ENCODE results near the gene LRMDA. TPM values are rescaled to one million over a fixed set of nuclear protein-coding genes. Genes with fewer than 3 reads are reported as not detected.

The LRMDA gene
- total RNA-seq, 1 experiment from 2014 or later, result not detected

- TF ChIP-seq EZH2 (IDR thresholded peaks at IDR 0.05; ENCODE audit: borderline replicate concordance, low read depth, low read length, poor library complexity, severe bottlenecking), result no peak
- TF ChIP-seq CTCF (conservative IDR thresholded peaks at IDR 0.05; ENCODE audit: low read depth, low read length), result no peak
- no peak for DNase-seq (ENCODE audit: low spot score)
- ChIA-PET POLR2A (ENCODE audit: low non-redundant PET) (no interaction called here), CTCF (no interaction called here)
- no peak overlapping the region for H3K27ac ChIP-seq (ENCODE audit: low read depth, low read length, poor library complexity, severe bottlenecking)
- no TSS peak for BruUV-seq (replicated peaks)
- peaks cover 5% of the 10 kb centered on the region for H3K9me3 ChIP-seq (ENCODE audit: low read depth, low read length, poor library complexity, severe bottlenecking)
- no peaks in the 10 kb centered on the region for H3K27me3 ChIP-seq (replicated peaks; ENCODE audit: insufficient read depth, low read depth, low read length, poor library complexity)
- intact Hi-C loops (cut with micrococcal nuclease; ENCODE audit: unreplicated experiment), result no loop called here
- H3K4me1 ChIP-seq (ENCODE audit: insufficient read depth, low read length, poor library complexity, severe bottlenecking), result no peaks in the 10 kb centered on the region
- no peaks in the 10 kb centered on the region for H3K36me3 ChIP-seq (ENCODE audit: insufficient read depth, low read length, poor library complexity, severe bottlenecking)
- H3K4me3 ChIP-seq (ENCODE audit: low read depth, low read length, poor library complexity, severe bottlenecking), result no peak overlapping the region
Measured at GRCh38 chr10:76152186-76152585, 720.8 kb downstream of the LRMDA start.

- no peaks in the 10 kb centered on the region for H3K36me3 ChIP-seq (ENCODE audit: insufficient read depth, low read length, poor library complexity, severe bottlenecking)
- no peak overlapping the region for H3K4me3 ChIP-seq (ENCODE audit: low read depth, low read length, poor library complexity, severe bottlenecking)
- intact Hi-C loops (cut with micrococcal nuclease; ENCODE audit: unreplicated experiment), result no loop called here
- H3K27me3 ChIP-seq (replicated peaks; ENCODE audit: insufficient read depth, low read depth, low read length, poor library complexity), result peaks cover 8% of the 10 kb centered on the region
- no peak for DNase-seq (ENCODE audit: low spot score)
- H3K9me3 ChIP-seq (ENCODE audit: low read depth, low read length, poor library complexity, severe bottlenecking), result peaks cover 5% of the 10 kb centered on the region
- CTCF ChIA-PET, result no interaction called here
- H3K27ac ChIP-seq (ENCODE audit: low read depth, low read length, poor library complexity, severe bottlenecking), result no peak overlapping the region
- no TSS peak for BruUV-seq (replicated peaks)
- POLR2A ChIA-PET (ENCODE audit: low non-redundant PET), result no interaction called here
- H3K4me1 ChIP-seq (ENCODE audit: insufficient read depth, low read length, poor library complexity, severe bottlenecking), result no peaks in the 10 kb centered on the region
- no peak for TF ChIP-seq EZH2 (IDR thresholded peaks at IDR 0.05; ENCODE audit: borderline replicate concordance, low read depth, low read length, poor library complexity, severe bottlenecking)
- TF ChIP-seq CTCF (conservative IDR thresholded peaks at IDR 0.05; ENCODE audit: low read depth, low read length), result no peak
Measured at GRCh38 chr10:76155961-76156360, 724.5 kb downstream of the LRMDA start.

- BruUV-seq (replicated peaks), result no TSS peak
Measured at GRCh38 chr10:76160446-76161300, 729.2 kb downstream of the LRMDA start.

More at GRCh38 chr10:76160446-76161300, 729.2 kb downstream of the LRMDA start:
- H3K27ac ChIP-seq (ENCODE audit: low read depth, low read length, poor library complexity, severe bottlenecking), result no peak overlapping the region
- no peaks in the 10 kb centered on the region for H3K4me1 ChIP-seq (ENCODE audit: insufficient read depth, low read length, poor library complexity, severe bottlenecking)
- intact Hi-C loops (cut with micrococcal nuclease; ENCODE audit: unreplicated experiment), result no loop called here
- no peaks in the 10 kb centered on the region for H3K9me3 ChIP-seq (ENCODE audit: low read depth, low read length, poor library complexity, severe bottlenecking)
- H3K4me3 ChIP-seq (ENCODE audit: low read depth, low read length, poor library complexity, severe bottlenecking), result no peak overlapping the region
- DNase-seq (ENCODE audit: low spot score), result no peak
- CTCF ChIA-PET, result no interaction called here
- POLR2A ChIA-PET (ENCODE audit: low non-redundant PET), result no interaction called here
- H3K36me3 ChIP-seq (ENCODE audit: insufficient read depth, low read length, poor library complexity, severe bottlenecking), result no peaks in the 10 kb centered on the region
- TF ChIP-seq EZH2 (IDR thresholded peaks at IDR 0.05; ENCODE audit: borderline replicate concordance, low read depth, low read length, poor library complexity, severe bottlenecking) (no peak), CTCF (conservative IDR thresholded peaks at IDR 0.05; ENCODE audit: low read depth, low read length) (no peak)
- H3K27me3 ChIP-seq (replicated peaks; ENCODE audit: insufficient read depth, low read depth, low read length, poor library complexity), result peaks cover 22% of the 10 kb centered on the region
